HG03060 (cell line): Measurements from ENCODE around the gene ZFPM1.

ENCODE experiments used
- ATAC-seq: cut with Tn5 transposase; IDR thresholded peaks from one replicate; pipeline ENCODE4 v1.9.1; 2021; ENCODE audit warnings: low read depth, moderate number of reproducible peaks; ENCODE audit not compliant: unreplicated experiment

ZFPM1 gene

GRCh38 chr16:88432753-88433152 is 20.3 kb upstream of the ZFPM1 start:
- ATAC-seq = no peak

GRCh38 chr16:88433632-88434352 is 19.3 kb upstream of the ZFPM1 start:
- no peak for ATAC-seq

GRCh38 chr16:88434353-88434690 is 18.8 kb upstream of the ZFPM1 start:
- no peak for ATAC-seq

GRCh38 chr16:88434746-88435145 is 18.3 kb upstream of the ZFPM1 start:
- no peak for ATAC-seq

- no peak for ATAC-seq
Measured at GRCh38 chr16:88435437-88436355, 17.4 kb upstream of the ZFPM1 start.

- ATAC-seq = no peak
Measured at GRCh38 chr16:88436796-88437195, 16.3 kb upstream of the ZFPM1 start.

GRCh38 chr16:88437367-88437964 is 15.6 kb upstream of the ZFPM1 start:
- no peak for ATAC-seq

GRCh38 chr16:88438084-88438870 is 14.8 kb upstream of the ZFPM1 start:
- ATAC-seq = no peak

GRCh38 chr16:88439016-88439415 is 14.1 kb upstream of the ZFPM1 start:
- ATAC-seq = no peak

- no peak for ATAC-seq
Measured at GRCh38 chr16:88439706-88440105, 13.4 kb upstream of the ZFPM1 start.

GRCh38 chr16:88440111-88440510 is 13.0 kb upstream of the ZFPM1 start:
- ATAC-seq = no peak

GRCh38 chr16:88440686-88441405 is 12.2 kb upstream of the ZFPM1 start:
- no peak for ATAC-seq

- no peak for ATAC-seq
Measured at GRCh38 chr16:88441460-88441859, 11.6 kb upstream of the ZFPM1 start.

- ATAC-seq = no peak
Measured at GRCh38 chr16:88442383-88442726, 10.7 kb upstream of the ZFPM1 start.

GRCh38 chr16:88442727-88443576 is 10.1 kb upstream of the ZFPM1 start:
- no peak for ATAC-seq

- no peak for ATAC-seq
Measured at GRCh38 chr16:88444826-88445582, 8.1 kb upstream of the ZFPM1 start.

- ATAC-seq = no peak
Measured at GRCh38 chr16:88445583-88445960, 7.5 kb upstream of the ZFPM1 start.

GRCh38 chr16:88446061-88446460 is 7.0 kb upstream of the ZFPM1 start:
- ATAC-seq = no peak

GRCh38 chr16:88446736-88447135 is 6.3 kb upstream of the ZFPM1 start:
- ATAC-seq = no peak
